ENCODE results near the gene CWF19L1.

Gene CWF19L1

GRCh38 chr10:100253041-100253440 lies 14.4 kb downstream of the CWF19L1 start:
- no peak for DNase-seq (ENCODE audit: low read depth in 2 of 2)

- no peak for DNase-seq (ENCODE audit: low read depth in 2 of 2)
Observed at GRCh38 chr10:100248820-100249219, 18.6 kb downstream of the CWF19L1 start.

GRCh38 chr10:100245484-100246220 lies 21.8 kb downstream of the CWF19L1 start:
- DNase-seq (ENCODE audit: low read depth in 2 of 2), result no peak

GRCh38 chr10:100239851-100240250 lies 27.6 kb downstream of the CWF19L1 start:
- DNase-seq (ENCODE audit: low read depth in 2 of 2), result no peak

- DNase-seq (ENCODE audit: low read depth in 2 of 2), result no peak
Observed at GRCh38 chr10:100238429-100238828, 29.0 kb downstream of the CWF19L1 start.

GRCh38 chr10:100232101-100232500 lies 35.3 kb downstream of the CWF19L1 start:
- no peak for DNase-seq (ENCODE audit: low read depth in 2 of 2)

GRCh38 chr10:100229819-100230422 lies 37.5 kb downstream of the CWF19L1 start:
- DNase-seq (ENCODE audit: low read depth in 2 of 2), result no peak

- no peak for DNase-seq (ENCODE audit: low read depth in 2 of 2)
Observed at GRCh38 chr10:100223879-100224278, 43.6 kb downstream of the CWF19L1 start.

- DNase-seq (ENCODE audit: low read depth in 2 of 2), result no peak
Observed at GRCh38 chr10:100222529-100222928, 44.9 kb downstream of the CWF19L1 start.

- DNase-seq (ENCODE audit: low read depth in 2 of 2), result no peak
Observed at GRCh38 chr10:100216006-100216405, 51.4 kb downstream of the CWF19L1 start.

GRCh38 chr10:100209303-100209702 lies 58.1 kb downstream of the CWF19L1 start:
- no peak for DNase-seq (ENCODE audit: low read depth in 2 of 2)

GRCh38 chr10:100208276-100208675 lies 59.2 kb downstream of the CWF19L1 start:
- DNase-seq (ENCODE audit: low read depth in 2 of 2), result no peak

GRCh38 chr10:100204370-100204769 lies 63.1 kb downstream of the CWF19L1 start:
- no peak for DNase-seq (ENCODE audit: low read depth in 2 of 2)

- DNase-seq (ENCODE audit: low read depth in 2 of 2), result no peak
Observed at GRCh38 chr10:100201549-100201948, 65.9 kb downstream of the CWF19L1 start.

GRCh38 chr10:100194711-100195110 lies 72.7 kb downstream of the CWF19L1 start:
- no peak for DNase-seq (ENCODE audit: low read depth in 2 of 2)

- no peak for DNase-seq (ENCODE audit: low read depth in 2 of 2)
Observed at GRCh38 chr10:100192350-100192749, 75.1 kb downstream of the CWF19L1 start.

GRCh38 chr10:100186253-100187212 lies 80.9 kb downstream of the CWF19L1 start:
- no peak for DNase-seq (ENCODE audit: low read depth in 2 of 2)

- peak; percentile 87 to 89 for DNase-seq (ENCODE audit: low read depth in 2 of 2)
Observed at GRCh38 chr10:100185364-100186252, 81.8 kb downstream of the CWF19L1 start, which contains the start of gene ERLIN1. TSS of gene ERLIN1 (minus strand) at chr10:100186029. CDS start at chr10:100185626, 403 bp downstream.

- no peak for DNase-seq (ENCODE audit: low read depth in 2 of 2)
Observed at GRCh38 chr10:100184840-100185239, 82.6 kb downstream of the CWF19L1 start.

- no peak for DNase-seq (ENCODE audit: low read depth in 2 of 2)
Observed at GRCh38 chr10:100184426-100184825, 83.0 kb downstream of the CWF19L1 start.

- no peak for DNase-seq (ENCODE audit: low read depth in 2 of 2)
Observed at GRCh38 chr10:100183481-100183880, 84.0 kb downstream of the CWF19L1 start.
